MM.1S (cell line): ENCODE measurements around the gene PLA2G4F.

Experiments
- DNase-seq: peaks from one replicate; pipeline ENCODE4 v3.0.0-alpha.2; 2015
- H2AFZ ChIP-seq: fragments of 300-600 bp; sonication (generic); 2 replicates; pipeline ENCODE4 v1.6.0; 2016; ENCODE audit warnings: antibody characterized with exemption, low read length
- H3F3A ChIP-seq: fragments of 300-600 bp; sonication (generic); 2 replicates; pipeline ENCODE4 v1.6.1; 2016; ENCODE audit warnings: mild to moderate bottlenecking, antibody characterized with exemption, low read length, moderate library complexity, mixed read lengths; ENCODE audit not compliant: insufficient read depth
- H3K27ac ChIP-seq: fragments of 300-600 bp; sonication (generic); 2 replicates; pipeline ENCODE4 v1.5.1; 2016; ENCODE audit warnings: mild to moderate bottlenecking, low read length
- H3K27me3 ChIP-seq: fragments of 300-600 bp; sonication (generic); replicated peaks from 2 replicates; pipeline ENCODE4 v1.6.0; 2016; ENCODE audit warnings: low read length; ENCODE audit not compliant: insufficient read depth
- H3K36me3 ChIP-seq: fragments of 300-600 bp; sonication (generic); replicated peaks from 2 replicates; pipeline ENCODE4 v1.6.1; 2016; ENCODE audit warnings: mild to moderate bottlenecking, low read length, mixed read lengths; ENCODE audit not compliant: insufficient read depth
- H3K4me1 ChIP-seq: fragments of 300-600 bp; sonication (generic); 2 replicates; pipeline ENCODE4 v1.6.1; 2016; ENCODE audit warnings: low read length, mixed read lengths
- H3K4me2 ChIP-seq: fragments of 300-600 bp; sonication (generic); 2 replicates; pipeline ENCODE4 v1.6.0; 2016; ENCODE audit warnings: low read depth, low read length
- H3K4me3 ChIP-seq: fragments of 300-600 bp; sonication (generic); 2 replicates; pipeline ENCODE4 v1.5.1; 2016; ENCODE audit warnings: low read length, mixed read lengths
- H3K79me2 ChIP-seq: fragments of 300-600 bp; sonication (generic); 2 replicates; pipeline ENCODE4 v1.6.1; 2016; ENCODE audit warnings: mixed run types, low read length, mixed read lengths
- H3K9ac ChIP-seq: fragments of 300-600 bp; sonication (generic); 2 replicates; pipeline ENCODE4 v1.6.1; 2016; ENCODE audit warnings: low read length, mixed read lengths
- H3K9me2 ChIP-seq: fragments of 300-600 bp; sonication (generic); replicated peaks from 2 replicates; pipeline ENCODE4 v1.6.1; 2016; ENCODE audit warnings: mild to moderate bottlenecking, low read length, mixed read lengths; ENCODE audit not compliant: insufficient read depth
- H3K9me3 ChIP-seq: fragments of 300-600 bp; sonication (generic); replicated peaks from 2 replicates; pipeline ENCODE4 v1.6.1; 2016; ENCODE audit warnings: mild to moderate bottlenecking, low read length, mixed read lengths; ENCODE audit not compliant: insufficient read depth
- H4K20me1 ChIP-seq: fragments of 300-600 bp; sonication (generic); 2 replicates; pipeline ENCODE4 v1.6.1; 2016; ENCODE audit warnings: mild to moderate bottlenecking, low read length, moderate library complexity, mixed read lengths; ENCODE audit not compliant: insufficient read depth
- CTCF ChIP-seq: fragments of 300-600 bp; sonication (generic); IDR thresholded peaks from 2 replicates; pipeline ENCODE4 v1.5.1; 2016; ENCODE audit warnings: antibody characterized with exemption, low read length, mixed read lengths
- EZH2 ChIP-seq: fragments of 300-600 bp; sonication (generic); optimal IDR thresholded peaks from 2 replicates; pipeline ENCODE3; 2017; ENCODE audit warnings: low read depth, mild to moderate bottlenecking, antibody characterized with exemption, low read length, mixed read lengths
- EZH2phosphoT487 ChIP-seq: fragments of 300-600 bp; sonication (generic); IDR thresholded peaks from 2 replicates; pipeline ENCODE4 v1.6.1; 2018; ENCODE audit warnings: antibody characterized with exemption, low read length

The PLA2G4F gene

GRCh38 chr15:42163947-42164550 lies 7.6 kb upstream of the PLA2G4F start:
- Histone ChIP-seq H3K4me1 (no peaks in the 10 kb centered on the region), H4K20me1 (no peaks in the 10 kb centered on the region), H3K9me3 (no peaks in the 10 kb centered on the region), H3K4me2 (no peak overlapping the region), H3K27ac (no peak overlapping the region), H3K27me3 (no peaks in the 10 kb centered on the region), H3K9me2 (no peaks in the 10 kb centered on the region), H2AFZ (no peak overlapping the region), H3K4me3 (no peak overlapping the region), H3K36me3 (peaks cover 3% of the 10 kb centered on the region; the same call in 1 of the 2 replicates), H3K79me2 (no peaks in the 10 kb centered on the region), H3F3A (no peaks in the 10 kb centered on the region), H3K9ac (no peak overlapping the region)
- no peak for TF ChIP-seq EZH2
- no peak for TF ChIP-seq CTCF
- no peak for TF ChIP-seq EZH2phosphoT487
- DNase-seq: no peak

DNA sequence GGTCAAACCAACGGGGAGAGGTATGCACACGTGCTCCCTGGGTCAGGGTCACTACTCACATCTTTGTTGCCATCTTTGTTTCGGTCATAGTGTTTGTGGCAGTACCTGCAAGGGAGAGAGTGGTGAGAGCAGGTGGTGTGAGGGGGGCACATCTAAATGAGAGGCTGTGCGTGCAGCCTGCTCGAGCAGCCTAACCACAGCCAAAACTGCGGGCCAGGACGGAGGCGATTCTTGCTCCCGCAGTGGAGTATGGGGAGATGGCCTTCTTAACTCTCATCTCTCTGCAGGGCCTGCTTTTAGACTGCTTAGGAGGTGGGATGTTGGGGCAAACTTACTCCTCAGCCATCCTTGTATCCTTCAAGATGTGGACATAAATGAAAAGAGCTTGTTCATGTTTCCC lies 6.9 kb upstream of the PLA2G4F start:
- peaks cover 2% of the 10 kb centered on the region; the same call in 1 of the 2 replicates for H3K36me3 ChIP-seq
- TF ChIP-seq CTCF (no peak), EZH2 (no peak), EZH2phosphoT487 (no peak)
- no peaks in the 10 kb centered on the region for H3F3A ChIP-seq
- no peak overlapping the region for H2AFZ ChIP-seq
- H4K20me1 ChIP-seq: no peaks in the 10 kb centered on the region
- H3K9me2 ChIP-seq: no peaks in the 10 kb centered on the region
- no peak overlapping the region for H3K27ac ChIP-seq
- H3K4me3 ChIP-seq: no peak overlapping the region
- H3K79me2 ChIP-seq: no peaks in the 10 kb centered on the region
- no peak for DNase-seq
- H3K9ac ChIP-seq: no peak overlapping the region
- H3K9me3 ChIP-seq: no peaks in the 10 kb centered on the region
- H3K4me1 ChIP-seq: no peaks in the 10 kb centered on the region
- H3K4me2 ChIP-seq: no peak overlapping the region
- no peaks in the 10 kb centered on the region for H3K27me3 ChIP-seq

- no peaks in the 10 kb centered on the region for H4K20me1 ChIP-seq
- no peak overlapping the region for H3K9ac ChIP-seq
- no peaks in the 10 kb centered on the region for H3K9me2 ChIP-seq
- no peaks in the 10 kb centered on the region for H3K36me3 ChIP-seq
- H2AFZ ChIP-seq: no peak overlapping the region
- no peaks in the 10 kb centered on the region for H3K79me2 ChIP-seq
- no peak for DNase-seq
- no peak overlapping the region for H3K4me2 ChIP-seq
- no peak overlapping the region for H3K4me3 ChIP-seq
- no peaks in the 10 kb centered on the region for H3K4me1 ChIP-seq
- H3K27me3 ChIP-seq: no peaks in the 10 kb centered on the region
- no peaks in the 10 kb centered on the region for H3F3A ChIP-seq
- no peak for TF ChIP-seq EZH2
- TF ChIP-seq CTCF: no peak
- no peak for TF ChIP-seq EZH2phosphoT487
- H3K27ac ChIP-seq: no peak overlapping the region
- no peaks in the 10 kb centered on the region for H3K9me3 ChIP-seq
Measured at GRCh38 chr15:42160136-42160535, 3.7 kb upstream of the PLA2G4F start.
